Glutamatergic neuron (in vitro differentiated cells): Measurements from ENCODE around the gene TRIO. TPM values are rescaled to one million over a fixed set of nuclear protein-coding genes. Genes with fewer than 3 reads are reported as not detected.

ENCODE experiments used
- DNase-seq: peaks from one replicate; pipeline ENCODE4 v3.0.0; 2022
- H3K27ac Mint-ChIP-seq: one replicate; pipeline ENCODE4 v1.8.0; 2020; ENCODE audit warnings: mild to moderate bottlenecking, mixed read lengths, inconsistent platforms; ENCODE audit not compliant: unreplicated experiment
- H3K27me3 Mint-ChIP-seq: one replicate; pipeline ENCODE4 v1.8.0; 2020; ENCODE audit warnings: mild to moderate bottlenecking, moderate library complexity, mixed read lengths, inconsistent platforms; ENCODE audit not compliant: unreplicated experiment
- H3K36me3 Mint-ChIP-seq: one replicate; pipeline ENCODE4 v1.8.0; 2020; ENCODE audit warnings: mild to moderate bottlenecking, mixed read lengths, inconsistent platforms; ENCODE audit not compliant: unreplicated experiment
- H3K4me1 Mint-ChIP-seq: one replicate; pipeline ENCODE4 v1.8.0; 2020; ENCODE audit warnings: mild to moderate bottlenecking, low read depth, mixed read lengths, inconsistent platforms; ENCODE audit not compliant: unreplicated experiment
- H3K4me3 Mint-ChIP-seq: one replicate; pipeline ENCODE4 v1.8.0; 2020; ENCODE audit warnings: mild to moderate bottlenecking, mixed read lengths, inconsistent platforms; ENCODE audit not compliant: unreplicated experiment
- H3K9me3 Mint-ChIP-seq: one replicate; pipeline ENCODE4 v1.8.0; 2020; ENCODE audit warnings: mild to moderate bottlenecking, moderate library complexity, mixed read lengths, inconsistent platforms; ENCODE audit not compliant: unreplicated experiment
- CTCF ChIP-seq: fragments of 200-600 bp; sonication (generic); IDR thresholded peaks from one replicate; pipeline ENCODE4 v1.5.0; 2021; ENCODE audit not compliant: partially characterized antibody, unreplicated experiment
- total RNA-seq: library from RNA; stranded (reverse); fragmentation: NEBNext Ultra II Directional; extraction: Animal tissue kit (Norgen Biotek cat#: 25700); gene quantifications from one replicate; pipeline ENCODE4 v1.2.1, GENCODE V29; 2021; ENCODE audit not compliant: unreplicated experiment

TRIO gene
- total RNA-seq, 1 donor from 2014 or later, result 281 TPM

GRCh38 chr5:14411216-14411615 lies 268.1 kb downstream of the TRIO start:
- H3K9me3 Mint-ChIP-seq, result peaks cover 3% of the 10 kb centered on the region
- H3K27me3 Mint-ChIP-seq, result peaks cover 3% of the 10 kb centered on the region
- peaks cover 23% of the 10 kb centered on the region for H3K4me1 Mint-ChIP-seq
- TF ChIP-seq CTCF, result no peak
- no peak for DNase-seq
- no peak overlapping the region for H3K27ac Mint-ChIP-seq
- H3K4me3 Mint-ChIP-seq, result no peak overlapping the region
- no peaks in the 10 kb centered on the region for H3K36me3 Mint-ChIP-seq

DNA sequence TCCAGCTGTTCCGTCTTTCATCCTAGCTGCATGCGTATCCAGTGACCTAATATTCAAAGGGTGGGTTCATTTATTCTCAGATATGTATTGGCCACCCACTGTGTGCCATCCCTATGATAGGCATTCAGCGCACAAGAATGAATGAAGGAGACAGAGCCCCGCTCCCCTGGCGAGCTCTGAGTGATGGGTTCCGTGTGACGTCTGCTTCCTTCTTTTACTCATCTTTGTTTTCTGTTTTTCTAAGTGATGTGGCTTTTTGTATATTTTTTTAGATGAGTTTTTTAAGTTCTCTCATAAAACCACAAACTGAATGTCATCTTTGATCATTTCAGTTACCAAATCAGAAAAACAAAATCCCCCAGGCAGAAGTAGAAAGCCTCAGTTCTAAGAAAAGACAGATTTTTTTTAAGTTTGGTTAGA lies 270.2 kb downstream of the TRIO start:
- no peak for TF ChIP-seq CTCF
- DNase-seq, result no peak
- Mint-ChIP-seq H3K4me3 (no peak overlapping the region), H3K4me1 (peaks cover 38% of the 10 kb centered on the region), H3K9me3 (peaks cover 7% of the 10 kb centered on the region), H3K27me3 (peaks cover 8% of the 10 kb centered on the region), H3K36me3 (no peaks in the 10 kb centered on the region), H3K27ac (no peak overlapping the region)

DNA sequence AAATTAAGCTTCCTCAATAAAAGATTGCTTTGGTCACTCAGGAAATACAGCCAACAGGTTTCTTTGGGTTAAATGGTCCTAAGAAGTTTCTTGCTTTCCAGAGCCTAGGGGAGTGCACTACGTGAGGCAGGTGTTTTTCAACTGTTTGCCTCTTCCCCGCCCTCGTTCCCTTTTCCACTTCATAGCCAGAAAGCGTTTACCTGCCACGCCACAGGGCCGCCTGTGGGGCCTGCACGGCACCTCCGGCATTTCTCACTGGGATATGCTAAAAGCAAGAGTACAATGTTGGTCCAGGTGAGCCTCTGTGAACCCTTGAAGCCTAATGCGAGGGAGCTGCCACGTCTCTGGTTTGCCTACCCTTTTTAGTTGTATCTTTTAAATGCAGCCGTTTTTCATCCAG lies 270.9 kb downstream of the TRIO start:
- no peak for DNase-seq
- H3K27ac Mint-ChIP-seq, result peak overlapping the region; percentile 36
- peaks cover 45% of the 10 kb centered on the region for H3K4me1 Mint-ChIP-seq
- peaks cover 9% of the 10 kb centered on the region for H3K9me3 Mint-ChIP-seq
- H3K36me3 Mint-ChIP-seq, result no peaks in the 10 kb centered on the region
- no peak overlapping the region for H3K4me3 Mint-ChIP-seq
- peaks cover 8% of the 10 kb centered on the region for H3K27me3 Mint-ChIP-seq
- no peak for TF ChIP-seq CTCF

GRCh38 chr5:14414656-14415023 lies 271.5 kb downstream of the TRIO start:
- no peak for DNase-seq
- peaks cover 45% of the 10 kb centered on the region for H3K4me1 Mint-ChIP-seq
- peaks cover 8% of the 10 kb centered on the region for H3K27me3 Mint-ChIP-seq
- no peak for TF ChIP-seq CTCF
- H3K4me3 Mint-ChIP-seq, result no peak overlapping the region
- peaks cover 9% of the 10 kb centered on the region for H3K9me3 Mint-ChIP-seq
- no peaks in the 10 kb centered on the region for H3K36me3 Mint-ChIP-seq
- peak overlapping the region; percentile 36 for H3K27ac Mint-ChIP-seq

GRCh38 chr5:14415024-14415697 lies 272.0 kb downstream of the TRIO start:
- Mint-ChIP-seq H3K4me3 (no peak overlapping the region), H3K27me3 (peaks cover 8% of the 10 kb centered on the region), H3K36me3 (no peaks in the 10 kb centered on the region), H3K4me1 (peaks cover 45% of the 10 kb centered on the region), H3K27ac (peak overlapping the region; percentile 62), H3K9me3 (peaks cover 9% of the 10 kb centered on the region)
- no peak for DNase-seq
- TF ChIP-seq CTCF, result no peak
